SHP77 treated with DMSO at 0.1 percent for 48 hours (cell line): ENCODE results near the gene ARRDC5.
"Not testable (repeated sequence)": the region's sequence is repeated elsewhere in the genome, so short reads cannot be mapped to it uniquely, and the experiment has no call there.

Experiments used
- DNase-seq: peaks from one replicate; lab custom pipeline; 2025; lab: John Stamatoyannopoulos, UW

Gene ARRDC5

DNA sequence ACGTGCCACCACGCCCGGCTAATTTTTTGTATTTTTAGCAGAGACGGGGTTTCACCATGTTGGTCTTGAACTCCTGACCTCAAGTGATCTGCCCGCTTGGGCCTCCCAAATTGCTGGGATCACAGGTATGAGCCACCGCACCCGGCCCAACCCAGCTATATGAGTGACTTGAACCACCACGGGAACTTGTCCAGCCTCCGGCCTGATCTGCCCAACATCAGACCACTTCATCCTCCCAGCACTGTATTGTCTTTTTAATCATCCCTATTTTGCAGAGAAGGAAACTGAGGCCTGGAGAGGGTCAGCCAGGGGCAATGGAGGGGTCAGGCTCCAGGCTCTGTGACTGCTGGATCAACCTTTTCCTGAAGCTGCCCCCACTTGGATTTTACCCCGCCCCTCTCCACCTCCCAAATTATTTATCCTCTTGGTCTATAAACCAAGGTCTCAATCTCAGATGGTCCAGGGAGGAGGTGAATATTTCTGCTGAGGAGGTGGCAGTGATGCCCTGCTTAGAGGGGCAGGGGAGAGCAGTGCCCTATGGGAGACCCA lies 34.3 kb downstream of the ARRDC5 start:
- no peak for DNase-seq

DNA sequence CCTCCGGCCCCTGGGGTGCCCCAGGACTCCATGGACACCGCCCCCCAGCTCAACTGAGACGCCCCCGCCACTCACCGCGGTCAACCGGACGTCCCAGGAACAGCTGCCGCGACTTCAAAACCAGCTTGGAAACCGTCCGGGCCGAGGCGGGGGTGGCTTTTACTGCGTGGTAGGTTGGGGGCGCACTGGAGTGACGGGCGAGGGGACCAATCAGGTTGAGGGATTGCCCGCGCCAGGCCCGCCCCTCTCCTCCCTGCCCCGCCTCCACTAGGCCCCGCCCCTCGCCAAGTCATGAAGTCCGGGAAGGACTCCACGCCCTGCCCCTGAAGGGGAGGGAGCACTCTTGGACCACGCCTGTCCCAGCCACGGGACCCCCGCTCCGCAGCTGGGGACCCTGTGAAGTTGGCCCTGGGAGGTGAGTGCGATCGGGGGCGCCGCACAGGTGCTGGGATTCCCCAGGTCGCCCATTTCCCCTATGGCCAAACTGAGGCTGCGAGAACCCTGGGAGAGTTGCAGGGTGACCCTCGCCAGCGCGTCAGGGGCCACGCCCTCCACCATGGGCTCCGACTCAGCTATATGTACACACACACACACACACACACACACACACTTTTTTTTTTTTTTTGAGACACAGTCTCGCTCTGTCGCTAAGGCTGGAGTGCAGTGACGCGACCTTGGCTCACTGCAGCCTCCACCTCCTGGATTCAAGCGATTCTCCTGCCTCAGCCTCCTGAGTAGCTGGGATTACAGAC lies 35.0 kb downstream of the ARRDC5 start, which contains the start of gene PLIN3:
Gene PLIN3 (minus strand): TSS at position 134 of the 752 bp plus-strand sequence. CDS start 6,273 bp downstream, outside the sequence.
- peak; percentile 17 for DNase-seq

DNA sequence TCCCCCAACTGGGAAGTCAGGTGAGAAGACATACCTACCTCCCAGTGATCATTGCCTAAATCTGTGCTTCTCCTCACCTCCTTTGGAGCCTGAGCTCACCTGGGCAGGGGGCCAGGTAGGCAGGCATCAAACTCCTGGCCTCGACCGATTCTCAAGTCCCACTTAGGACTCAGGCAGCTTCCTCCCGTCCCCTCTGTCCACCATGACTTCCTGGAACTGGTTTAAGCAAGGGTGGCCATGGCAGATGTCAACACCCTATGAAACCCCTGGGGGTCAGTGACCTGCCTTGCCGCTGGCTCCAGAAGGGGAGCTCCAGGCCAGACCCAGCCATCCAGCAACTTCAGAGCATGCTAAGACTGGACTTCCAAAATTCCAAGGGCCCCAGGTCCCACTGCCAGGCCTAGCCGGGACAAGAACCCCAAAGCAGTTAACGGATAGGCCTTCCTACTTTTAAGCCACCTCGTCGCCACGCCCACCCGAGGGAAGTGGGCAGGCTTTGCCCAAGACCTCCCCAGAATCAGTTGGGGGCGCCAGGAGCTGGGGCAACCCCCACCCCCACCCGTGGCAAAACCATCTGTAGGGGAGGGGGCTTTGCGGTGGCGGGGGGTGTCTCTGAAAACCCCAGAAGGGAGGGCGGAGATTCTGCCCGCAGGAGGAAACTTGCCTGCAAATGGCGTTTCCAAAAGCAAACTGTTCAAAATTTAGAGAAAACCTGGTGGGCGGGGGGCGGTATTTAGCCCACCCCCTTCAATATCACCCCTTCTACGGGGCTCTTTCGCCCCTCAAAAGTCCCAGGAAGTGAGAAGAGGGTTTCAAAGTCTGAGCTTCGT lies 35.9 kb downstream of the ARRDC5 start:
- DNase-seq: no peak

DNA sequence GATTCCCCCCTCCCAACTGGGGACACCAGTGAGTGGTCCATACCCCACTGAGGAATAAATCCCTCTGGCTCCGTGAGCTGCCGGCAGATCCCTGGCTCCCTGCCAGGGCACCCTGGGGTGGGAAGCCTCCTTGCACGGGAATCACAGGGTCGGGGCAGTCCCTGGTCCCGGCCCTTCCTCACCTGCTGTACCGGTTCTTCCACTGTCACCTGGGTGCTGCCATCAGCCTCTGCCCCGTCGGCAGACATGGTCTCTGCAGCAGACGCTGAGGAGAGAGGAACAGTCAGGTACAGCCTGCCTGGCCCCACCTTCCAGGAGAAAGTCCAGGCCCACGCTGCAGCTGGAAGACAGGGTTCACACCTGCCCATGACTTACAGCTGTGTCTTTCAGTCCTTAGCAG lies 41.5 kb downstream of the ARRDC5 start:
- DNase-seq: no peak

DNA sequence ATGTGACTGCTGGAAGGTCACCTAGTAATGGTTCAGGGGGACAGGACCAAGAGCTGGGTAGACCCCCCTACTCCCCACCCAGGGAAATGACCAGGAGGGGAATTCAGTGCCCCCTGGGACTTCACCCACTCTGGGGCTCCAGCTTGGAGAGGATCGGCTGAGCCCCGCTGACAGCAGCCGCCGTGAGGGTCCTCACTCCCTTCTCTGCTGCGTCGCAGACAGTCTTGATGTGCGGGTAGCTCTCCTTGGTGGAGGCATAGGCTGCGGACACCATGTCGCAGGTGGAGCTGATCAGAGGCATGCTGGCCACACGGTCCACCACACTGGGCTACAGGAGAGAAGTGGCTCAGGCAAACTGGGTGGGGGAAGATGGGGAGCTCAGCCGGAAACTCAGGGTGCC lies 43.0 kb downstream of the ARRDC5 start:
- DNase-seq: no peak

DNA sequence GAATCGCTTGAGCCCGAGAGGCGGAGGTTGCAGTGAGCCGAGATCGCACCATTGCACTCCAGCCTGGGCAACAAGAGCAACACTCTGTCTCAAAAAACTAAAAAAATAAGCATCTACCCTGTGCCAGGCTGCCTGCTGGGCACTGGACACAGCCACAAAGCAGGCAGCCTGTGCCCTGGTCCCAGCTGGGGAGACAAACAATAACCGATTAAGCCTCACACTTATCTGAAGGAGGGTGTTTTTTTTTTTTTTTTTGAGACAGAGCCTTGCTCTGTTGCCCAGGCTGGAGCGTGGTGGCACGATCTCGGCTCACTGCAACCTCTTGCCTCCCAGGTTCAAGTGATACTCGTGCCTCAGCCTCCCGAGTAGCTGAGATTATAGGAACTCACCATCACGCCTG lies 46.2 kb downstream of the ARRDC5 start:
- DNase-seq: not testable (repeated sequence)

DNA sequence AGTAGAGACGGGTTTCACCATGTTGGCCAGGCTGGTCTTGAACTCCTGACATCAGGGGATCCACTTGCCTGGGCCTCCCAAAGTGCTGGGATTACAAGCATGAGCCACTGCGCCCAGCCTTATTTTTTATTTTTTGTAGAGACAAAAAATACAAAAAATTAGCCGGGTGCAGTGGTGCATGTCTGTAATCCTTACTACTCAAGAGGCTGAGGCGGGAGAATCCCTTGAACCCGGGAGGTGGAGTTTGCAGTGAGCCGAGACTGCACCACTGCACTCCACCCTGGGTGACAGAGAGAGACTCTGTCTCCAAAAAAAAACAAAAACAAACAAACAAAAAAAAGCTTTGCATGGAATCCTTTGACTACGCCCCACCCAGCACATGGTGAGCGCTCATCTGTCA lies 49.2 kb downstream of the ARRDC5 start:
- not testable (repeated sequence) for DNase-seq

DNA sequence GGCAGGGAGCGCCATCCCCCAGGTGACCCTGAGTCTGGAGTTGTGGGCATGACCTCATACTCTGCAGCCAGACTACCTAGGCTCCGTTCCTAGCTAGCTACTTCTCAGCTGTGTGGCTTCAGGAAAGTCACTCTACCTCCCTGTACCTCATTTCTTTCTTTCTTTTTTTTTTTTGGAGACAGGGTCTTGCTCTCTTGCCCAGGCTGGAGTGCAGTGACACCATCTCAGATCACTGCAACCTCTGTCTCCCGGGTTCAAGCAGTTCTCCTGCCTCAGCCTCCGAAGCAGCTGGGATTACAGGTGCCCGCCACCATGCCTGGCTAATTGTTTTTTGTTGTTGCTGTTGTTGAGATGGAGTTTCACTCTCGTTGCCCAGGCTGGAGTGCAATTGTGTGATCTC lies 50.2 kb downstream of the ARRDC5 start:
- DNase-seq: no peak

DNA sequence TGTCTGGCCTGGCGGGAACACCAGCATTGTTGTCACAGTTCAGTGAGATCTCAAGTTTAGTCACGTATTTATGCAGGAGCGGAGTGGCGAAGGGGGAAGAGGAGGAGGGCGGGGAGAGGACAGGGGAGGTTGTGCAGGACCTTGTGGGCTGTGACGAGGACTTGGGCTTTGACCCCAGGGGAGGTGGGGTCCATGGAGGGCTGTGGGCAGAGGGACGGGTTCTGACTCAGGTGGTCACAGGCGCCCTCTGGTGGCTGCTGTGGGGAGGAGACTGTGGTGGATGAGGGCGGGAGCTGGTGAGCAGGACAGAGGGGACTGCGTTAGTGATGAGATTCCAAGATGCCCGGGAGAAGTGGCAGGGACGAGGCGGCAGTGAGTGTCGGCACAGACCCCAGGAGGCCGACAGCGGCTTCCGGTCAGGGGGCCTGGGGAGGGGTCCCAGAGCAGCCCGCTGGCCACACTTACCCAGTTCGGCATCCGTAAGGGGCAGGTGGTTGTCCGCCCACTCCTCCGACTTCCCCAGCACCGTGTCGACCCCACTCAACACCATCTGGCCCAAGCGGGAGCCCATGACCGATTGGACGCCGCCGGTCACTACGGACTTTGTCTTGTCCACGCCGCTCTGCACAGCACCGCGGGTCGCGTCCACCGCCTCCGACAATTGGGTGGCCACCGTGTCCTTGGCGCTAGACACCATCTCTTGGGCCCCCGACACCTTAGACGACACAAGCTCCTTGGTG lies 51.0 kb downstream of the ARRDC5 start:
- peak; percentile 8 for DNase-seq

DNA sequence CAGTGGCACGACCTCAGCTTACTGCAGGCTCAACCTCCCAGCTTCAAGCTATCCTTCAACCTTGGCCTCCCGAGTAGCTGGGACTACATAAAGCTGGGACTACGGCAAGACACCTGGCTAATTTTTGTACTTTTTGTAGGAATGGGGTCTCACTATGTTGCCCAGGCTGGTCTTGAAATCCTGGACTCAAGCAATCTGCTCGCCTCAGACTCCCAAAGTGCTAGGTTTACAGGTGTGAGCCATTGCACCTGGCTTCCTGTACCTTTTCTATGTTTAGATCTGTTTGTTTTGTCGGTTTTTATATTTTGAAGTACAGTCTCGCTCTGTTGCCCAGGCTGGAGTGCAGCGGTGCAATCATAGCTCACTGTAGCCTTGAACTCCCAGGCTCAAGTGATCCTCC lies 53.7 kb downstream of the ARRDC5 start:
- DNase-seq: no peak

DNA sequence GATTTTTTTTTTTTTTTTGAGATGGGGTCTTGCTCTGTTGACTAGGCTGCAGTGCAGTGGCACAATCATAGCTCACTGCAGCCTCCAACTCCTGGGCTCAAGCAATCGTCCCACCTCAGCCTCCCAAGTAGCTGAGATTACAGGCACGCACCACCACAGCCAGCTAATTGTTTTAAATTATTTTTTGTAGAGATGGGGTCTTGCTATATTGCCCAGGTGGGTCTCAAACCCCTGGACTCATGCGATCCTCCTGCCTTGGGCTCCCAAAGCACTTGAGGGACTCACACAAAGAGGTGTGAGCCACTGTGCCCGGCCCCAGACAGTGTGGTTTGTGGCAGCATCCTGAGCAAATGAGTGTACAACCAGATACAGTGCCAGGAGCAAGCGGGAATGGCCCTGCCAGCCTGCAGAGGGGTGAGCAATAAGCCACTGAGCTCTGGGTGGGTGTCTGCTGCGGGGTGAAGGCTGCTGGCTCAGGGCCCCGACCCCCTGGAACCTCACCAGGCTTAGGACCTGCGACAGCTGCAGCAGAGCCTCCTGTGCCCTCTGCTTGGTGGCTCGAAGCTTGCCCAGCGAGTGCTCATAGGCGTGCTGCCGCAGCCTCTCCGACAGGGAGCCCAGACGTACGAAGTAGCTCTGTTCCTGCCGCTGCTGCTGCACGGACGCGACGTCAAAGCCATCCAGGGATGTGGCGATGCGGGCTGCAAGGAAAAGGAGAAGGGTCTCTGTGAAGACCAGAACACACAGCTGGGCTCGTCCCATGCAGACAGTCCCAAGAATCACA lies 55.3 kb downstream of the ARRDC5 start:
- DNase-seq: no peak

DNA sequence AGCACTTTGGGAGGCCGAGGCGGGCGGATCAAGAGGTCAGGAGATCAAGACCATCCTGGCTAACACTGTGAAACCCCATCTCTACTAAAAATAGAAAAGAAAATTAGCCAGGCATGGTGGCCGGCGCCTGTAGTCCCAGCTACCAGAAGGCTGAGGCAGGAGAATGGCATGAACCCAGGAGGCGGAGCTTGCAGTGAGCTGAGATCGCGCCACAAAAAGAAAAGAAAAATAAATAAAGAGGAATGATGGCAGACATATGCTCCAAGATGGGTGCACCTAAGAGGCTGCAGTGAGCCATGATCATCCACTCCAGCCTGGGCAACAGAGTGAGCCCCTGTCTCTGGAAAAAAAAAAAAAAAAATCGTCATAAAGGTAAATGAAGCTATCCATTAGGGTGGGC lies 56.7 kb downstream of the ARRDC5 start:
- DNase-seq: not testable (repeated sequence)

DNA sequence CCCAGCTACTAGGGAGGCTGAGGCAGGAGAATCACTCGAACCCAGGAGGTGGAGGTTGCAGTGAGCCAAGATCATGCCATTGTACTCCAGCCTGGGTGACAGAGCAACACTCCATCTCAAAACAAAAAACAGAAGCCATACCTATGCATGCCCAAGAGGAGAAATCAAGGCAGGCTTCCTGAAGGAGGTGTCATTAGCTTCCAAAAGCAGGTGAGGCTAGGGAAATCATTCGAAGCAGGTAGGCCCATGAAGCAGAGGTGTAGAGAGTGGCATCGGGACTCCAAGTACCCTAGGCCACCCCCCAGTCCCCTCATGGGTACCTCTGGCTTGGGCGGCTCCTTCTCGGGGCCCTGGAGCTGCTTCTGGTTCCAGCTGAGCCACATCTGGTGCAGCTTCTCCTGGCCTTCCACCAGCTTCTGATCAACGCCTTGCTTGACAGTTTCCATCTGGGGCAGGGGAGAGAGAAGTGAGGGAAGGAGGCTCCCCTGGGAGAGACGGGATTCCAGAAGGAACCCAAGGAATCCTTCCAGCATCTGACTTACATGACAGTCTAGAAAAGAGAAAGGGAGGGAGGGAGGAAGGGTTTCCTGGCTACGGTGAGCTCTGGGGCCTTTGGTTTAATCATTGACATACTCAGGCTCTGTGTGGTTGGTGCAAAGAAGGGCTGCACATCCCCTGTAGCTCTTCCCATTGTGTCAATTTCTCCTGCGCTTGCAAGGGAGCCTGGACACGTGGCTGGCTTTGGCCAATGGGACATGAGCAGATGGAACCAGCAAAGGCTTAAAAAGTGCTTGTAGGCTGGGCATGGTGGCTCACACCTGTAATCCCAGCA lies 58.1 kb downstream of the ARRDC5 start:
- no peak for DNase-seq

DNA sequence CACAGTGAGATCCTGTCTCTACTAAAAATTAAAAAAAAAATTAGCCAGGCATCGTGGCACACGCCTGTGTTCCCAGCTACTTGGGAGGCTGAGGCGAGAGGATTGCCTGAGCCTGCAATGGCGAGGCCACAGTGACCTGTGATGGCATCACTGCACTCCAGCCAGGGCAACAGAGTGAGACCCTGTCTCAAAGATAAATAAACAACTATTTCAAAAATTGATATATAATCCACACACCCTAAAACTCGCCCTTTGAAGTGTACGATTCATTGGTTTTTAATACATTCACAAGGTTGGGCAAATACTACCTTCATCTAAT lies 59.1 kb downstream of the ARRDC5 start:
- DNase-seq: no peak
